Parathyroid adenoma (tissue), 2 donors: ENCODE measurements around the gene GTF2A1L.

ENCODE experiments used
- H2AFZ ChIP-seq: fragments of 300-600 bp; sonication (generic); one replicate; pipeline ENCODE4 v1.7.0; 2017; ENCODE audit warnings: antibody characterized with exemption, mild to moderate bottlenecking
- H3K27ac ChIP-seq: fragments of 300-600 bp; sonication (generic); one replicate; pipeline ENCODE4 v1.7.0; 2017
- H3K27me3 ChIP-seq: fragments of 300-600 bp; sonication (generic); one replicate; pipeline ENCODE4 v1.7.0; 2017; ENCODE audit warnings: low read length; ENCODE audit not compliant: control insufficient read depth, insufficient read depth
- H3K36me3 ChIP-seq: fragments of 300-600 bp; sonication (generic); one replicate; pipeline ENCODE4 v1.7.0; 2017; ENCODE audit warnings: low read length; ENCODE audit not compliant: control insufficient read depth, insufficient read depth
- H3K4me1 ChIP-seq: fragments of 300-600 bp; sonication (generic); one replicate; pipeline ENCODE4 v1.7.0; 2017; ENCODE audit warnings: control low read depth
- H3K4me2 ChIP-seq: fragments of 300-600 bp; sonication (generic); one replicate; pipeline ENCODE4 v1.7.0; 2017; ENCODE audit warnings: low read length
- H3K4me3 ChIP-seq: fragments of 300-600 bp; sonication (generic); one replicate; pipeline ENCODE4 v1.7.0; 2017; ENCODE audit warnings: low read depth, low read length
- H3K79me2 ChIP-seq: fragments of 300-600 bp; sonication (generic); one replicate; pipeline ENCODE4 v1.7.0; 2017; ENCODE audit warnings: control low read depth
- H3K9ac ChIP-seq: fragments of 300-600 bp; sonication (generic); one replicate; pipeline ENCODE4 v1.7.0; 2017; ENCODE audit warnings: mild to moderate bottlenecking
- H3K9me3 ChIP-seq: fragments of 300-600 bp; sonication (generic); one replicate; pipeline ENCODE4 v1.7.0; 2017; ENCODE audit warnings: low read length; ENCODE audit not compliant: control insufficient read depth
- CTCF ChIP-seq: fragments of 300-600 bp; sonication (generic); IDR thresholded peaks from one replicate; pipeline ENCODE4 v1.7.0; 2017; ENCODE audit warnings: antibody characterized with exemption, mild to moderate bottlenecking
- donor health status: primary hyperparathyroidism.

The GTF2A1L gene

GRCh38 chr2:48721158-48721557 is 103.5 kb downstream of the GTF2A1L start:
- no peak overlapping the region for H3K4me2 ChIP-seq

GRCh38 chr2:48722391-48722790 is 104.7 kb downstream of the GTF2A1L start:
- no peak for TF ChIP-seq CTCF
- Histone ChIP-seq H3K36me3 (no peaks in the 10 kb centered on the region), H2AFZ (no peak overlapping the region), H3K4me1 (no peaks in the 10 kb centered on the region), H3K27ac (no peak overlapping the region), H3K9me3 (no peaks in the 10 kb centered on the region), H3K27me3 (no peaks in the 10 kb centered on the region), H3K9ac (no peak overlapping the region), H3K4me2 (no peak overlapping the region), H3K4me3 (no peak overlapping the region), H3K79me2 (no peaks in the 10 kb centered on the region)

More at GRCh38 chr2:48721158-48721557, 103.5 kb downstream of the GTF2A1L start:
- H3K4me3 ChIP-seq: no peak overlapping the region
- H3K79me2 ChIP-seq: no peaks in the 10 kb centered on the region
- no peak overlapping the region for H3K27ac ChIP-seq
- no peak overlapping the region for H2AFZ ChIP-seq
- no peak for TF ChIP-seq CTCF
- no peaks in the 10 kb centered on the region for H3K4me1 ChIP-seq
- no peaks in the 10 kb centered on the region for H3K36me3 ChIP-seq
- no peak overlapping the region for H3K9ac ChIP-seq
- H3K27me3 ChIP-seq: no peaks in the 10 kb centered on the region
- no peaks in the 10 kb centered on the region for H3K9me3 ChIP-seq

- no peak for TF ChIP-seq CTCF
Observed at GRCh38 chr2:48723129-48723528, 105.5 kb downstream of the GTF2A1L start.

GRCh38 chr2:48724278-48724677 is 106.6 kb downstream of the GTF2A1L start:
- Histone ChIP-seq H3K4me1 (no peaks in the 10 kb centered on the region), H3K4me2 (no peak overlapping the region), H2AFZ (no peak overlapping the region)

More at GRCh38 chr2:48723129-48723528, 105.5 kb downstream of the GTF2A1L start:
- Histone ChIP-seq H3K4me1 (no peaks in the 10 kb centered on the region), H3K27me3 (no peaks in the 10 kb centered on the region), H3K4me2 (no peak overlapping the region), H3K9ac (no peak overlapping the region), H3K36me3 (no peaks in the 10 kb centered on the region), H3K4me3 (no peak overlapping the region), H3K79me2 (no peaks in the 10 kb centered on the region), H3K27ac (no peak overlapping the region), H2AFZ (no peak overlapping the region), H3K9me3 (no peaks in the 10 kb centered on the region)

More at GRCh38 chr2:48724278-48724677, 106.6 kb downstream of the GTF2A1L start:
- Histone ChIP-seq H3K4me3 (no peak overlapping the region), H3K27me3 (no peaks in the 10 kb centered on the region), H3K27ac (no peak overlapping the region), H3K9me3 (no peaks in the 10 kb centered on the region), H3K9ac (no peak overlapping the region), H3K79me2 (no peaks in the 10 kb centered on the region), H3K36me3 (no peaks in the 10 kb centered on the region)
- no peak for TF ChIP-seq CTCF
